ENCODE measurements around the gene VSTM5.

DNA sequence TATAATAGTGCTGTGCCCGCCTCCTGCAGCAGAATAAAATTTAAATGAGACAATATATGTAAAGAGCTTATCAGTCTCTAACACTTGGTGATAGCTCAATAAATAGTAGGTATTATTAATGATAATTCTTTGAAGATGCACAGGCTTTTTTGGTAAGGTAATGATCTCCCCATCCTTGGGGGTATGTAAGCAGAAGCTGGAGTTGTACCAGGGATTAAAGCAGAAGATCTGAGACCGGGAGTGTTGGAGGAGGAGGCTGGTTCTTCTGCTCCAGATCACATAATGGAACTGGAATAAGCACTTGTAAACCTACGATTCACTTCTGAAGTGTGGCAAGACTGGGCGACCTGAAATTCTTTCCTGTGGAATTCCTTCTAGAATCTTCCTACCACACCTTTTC is 8.4 kb downstream of the VSTM5 start:
- TF ChIP-seq, protein P1, sequence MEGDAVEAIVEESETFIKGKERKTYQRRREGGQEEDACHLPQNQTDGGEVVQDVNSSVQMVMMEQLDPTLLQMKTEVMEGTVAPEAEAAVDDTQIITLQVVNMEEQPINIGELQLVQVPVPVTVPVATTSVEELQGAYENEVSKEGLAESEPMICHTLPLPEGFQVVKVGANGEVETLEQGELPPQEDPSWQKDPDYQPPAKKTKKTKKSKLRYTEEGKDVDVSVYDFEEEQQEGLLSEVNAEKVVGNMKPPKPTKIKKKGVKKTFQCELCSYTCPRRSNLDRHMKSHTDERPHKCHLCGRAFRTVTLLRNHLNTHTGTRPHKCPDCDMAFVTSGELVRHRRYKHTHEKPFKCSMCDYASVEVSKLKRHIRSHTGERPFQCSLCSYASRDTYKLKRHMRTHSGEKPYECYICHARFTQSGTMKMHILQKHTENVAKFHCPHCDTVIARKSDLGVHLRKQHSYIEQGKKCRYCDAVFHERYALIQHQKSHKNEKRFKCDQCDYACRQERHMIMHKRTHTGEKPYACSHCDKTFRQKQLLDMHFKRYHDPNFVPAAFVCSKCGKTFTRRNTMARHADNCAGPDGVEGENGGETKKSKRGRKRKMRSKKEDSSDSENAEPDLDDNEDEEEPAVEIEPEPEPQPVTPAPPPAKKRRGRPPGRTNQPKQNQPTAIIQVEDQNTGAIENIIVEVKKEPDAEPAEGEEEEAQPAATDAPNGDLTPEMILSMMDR (IDR thresholded peaks at IDR 0.05) = no peak
- TF ChIP-seq ZFX (IDR thresholded peaks at IDR 0.05; ENCODE audit: borderline replicate concordance) = no peak

Measured in 22Rv1 (cell line).